GM23248 (cell line): Measurements from ENCODE around the gene F10.

Experiments
- EZH2 ChIP-seq: fragments of 200-600 bp; sonication (generic); IDR thresholded peaks from 2 replicates; pipeline ENCODE4 v1.6.1; 2018; ENCODE audit warnings: antibody characterized with exemption, mild to moderate bottlenecking; ENCODE audit not compliant: insufficient read depth, poor library complexity, severe bottlenecking
- EZH2phosphoT487 ChIP-seq: fragments of 200-600 bp; sonication (generic); IDR thresholded peaks from 2 replicates; pipeline ENCODE4 v1.6.1; 2018; ENCODE audit warnings: antibody characterized with exemption, moderate library complexity, mild to moderate bottlenecking, low read depth; ENCODE audit not compliant: insufficient read depth

DNA sequence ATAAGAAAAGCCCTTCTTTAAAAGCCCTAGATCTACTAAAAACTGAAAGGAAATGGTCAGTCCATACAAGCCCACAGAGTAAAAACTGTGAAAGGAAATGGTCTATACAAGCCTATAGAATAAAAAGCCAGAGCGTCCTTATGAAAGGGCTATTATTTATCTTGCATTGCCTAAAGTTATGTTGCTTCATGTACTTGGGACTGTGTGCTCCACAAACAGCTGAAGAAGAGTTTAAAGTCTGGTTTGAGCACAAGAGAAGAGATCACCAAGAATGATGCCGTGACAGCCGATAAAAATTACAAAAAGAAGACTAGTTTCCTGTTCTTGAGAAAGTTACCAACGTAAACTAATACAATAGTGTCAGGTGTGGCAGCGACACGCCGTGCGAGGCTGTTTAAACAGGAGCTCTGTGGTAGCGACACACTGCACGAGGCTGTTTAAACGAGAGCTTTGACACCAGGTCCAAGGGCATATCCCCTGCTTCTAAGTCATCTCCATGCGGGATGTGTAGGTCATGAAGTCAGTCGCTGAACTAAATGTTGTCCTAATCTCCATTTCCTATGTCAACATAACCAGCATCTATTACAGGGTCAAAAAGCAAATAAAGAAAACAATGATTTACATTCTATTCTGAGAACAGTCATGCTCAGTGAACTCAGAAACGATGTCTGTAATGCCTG lies 61.0 kb downstream of the F10 start:
- TF ChIP-seq EZH2 (no peak), EZH2phosphoT487 (no peak)
